Panc1 (cell line): ENCODE data around the gene ZNF804B. TPM values are rescaled to one million over a fixed set of nuclear protein-coding genes. Genes with fewer than 3 reads are reported as not detected.

Source experiments
- ATAC-seq: fragments of 200-7000 bp; cut with Tn5 transposase; 2 replicates; pipeline ENCODE4 v1.9.1; 2020; ENCODE audit warnings: mild to moderate bottlenecking, moderate library complexity
- BruUV-seq: library from RNA; stranded (reverse); fragments of 400-500 nt; replicated peaks from 2 replicates; lab custom pipeline; 2021; lab: Mats Ljungman, UMichigan
- CTCF ChIA-PET: fragments of 300-600 bp; sonication (Branson Sonifier 250); formaldehyde crosslinking; loops from one replicate; lab custom pipeline; 2022; ENCODE audit warnings: antibody characterized with exemption; lab: Charles Lee
- POLR2A ChIA-PET: fragments of 300-600 bp; sonication (Branson Sonifier 250); formaldehyde crosslinking; loops from one replicate; lab custom pipeline; 2022; ENCODE audit warnings: antibody characterized with exemption; lab: Charles Lee
- DNase-seq: peaks from one replicate; pipeline ENCODE4 v3.0.0-alpha.2; 2010; ENCODE audit warnings: low read depth, low spot score
- H3K27ac ChIP-seq: 2 replicates; pipeline ENCODE4 v1.5.1; 2011; ENCODE audit warnings: mild to moderate bottlenecking, low read length, inconsistent platforms
- H3K27me3 ChIP-seq: fragments of 200-500 bp; sonication (Bioruptor generic); 2 replicates; pipeline ENCODE4 v1.6.0; 2014; ENCODE audit warnings: low read length, inconsistent platforms; ENCODE audit not compliant: control insufficient read depth, insufficient read depth
- H3K36me3 ChIP-seq: fragments of 200-500 bp; sonication (Bioruptor generic); 2 replicates; pipeline ENCODE4 v1.5.1; 2014; ENCODE audit warnings: inconsistent platforms, mild to moderate bottlenecking, low read length, moderate library complexity; ENCODE audit not compliant: control insufficient read depth, insufficient read depth
- H3K4me1 ChIP-seq: 2 replicates; pipeline ENCODE4 v1.5.1; 2011; ENCODE audit warnings: inconsistent platforms, mild to moderate bottlenecking, low read length, moderate library complexity; ENCODE audit not compliant: control insufficient read depth, insufficient read depth
- H3K4me3 ChIP-seq, 2 experiments: 2 replicates each; pipeline ENCODE4 v1.5.1; 2011 to 2012; ENCODE audit warnings: low read depth in 2 of 2, low read length in 2 of 2, mild to moderate bottlenecking in 2 of 2, inconsistent platforms in 1 of 2, moderate library complexity in 1 of 2
- H3K9me3 ChIP-seq: fragments of 200-500 bp; sonication (Bioruptor generic); 2 replicates; pipeline ENCODE4 v1.5.1; 2014; ENCODE audit warnings: low read depth, mild to moderate bottlenecking, inconsistent platforms, low read length, moderate library complexity; ENCODE audit not compliant: control insufficient read depth, insufficient read depth
- POLR2AphosphoS5 ChIP-seq: IDR thresholded peaks from 2 replicates; pipeline ENCODE4 v1.6.1; 2012; ENCODE audit warnings: mild to moderate bottlenecking, low read depth, low read length, moderate library complexity
- SIN3A ChIP-seq: IDR thresholded peaks from 2 replicates; pipeline ENCODE4 v1.6.1; 2012; ENCODE audit warnings: low read depth, mild to moderate bottlenecking, low read length, moderate library complexity, borderline replicate concordance; ENCODE audit not compliant: insufficient read depth
- TCF7L2 ChIP-seq: IDR thresholded peaks from 2 replicates; pipeline ENCODE4 v1.6.1; 2011; ENCODE audit warnings: mild to moderate bottlenecking, low read depth, low read length, inconsistent platforms
- in situ Hi-C: cut with HindIII; loops from 2 replicates; pipeline ENCODE4 v1.10.0; 2016; ENCODE audit warnings: low sequenced_read_pairs, low pct_unique_long_range_greater_than_20kb
- intact Hi-C: fragments of 100-400 bp; cut with micrococcal nuclease; formaldehyde crosslinking; loops from one replicate; pipeline ENCODE4 v1.10.0; 2022; ENCODE audit not compliant: unreplicated experiment
- total RNA-seq: library from RNA; stranded (reverse); gene quantifications from one replicate; pipeline ENCODE4 v1.2.1, GENCODE V29; 2021; ENCODE audit not compliant: unreplicated experiment
- TF ChIP-seq, protein P1 (sequence below), 2 experiments: IDR thresholded peaks; 2 replicates each; pipeline ENCODE4 v1.6.1; 2011 to 2012; ENCODE audit warnings: low read depth in 2 of 2, control low read depth in 1 of 2, low read length in 1 of 2, mild to moderate bottlenecking in 1 of 2, moderate library complexity in 1 of 2; ENCODE audit not compliant: insufficient read depth in 1 of 2
- TF ChIP-seq, protein P2 (sequence below): fragments of 450-650 bp; IDR thresholded peaks from 2 replicates; pipeline ENCODE4 v1.5.1; 2017; ENCODE audit warnings: mild to moderate bottlenecking

ZNF804B gene
- total RNA-seq, 1 experiment from 2014 or later = not detected

DNA sequence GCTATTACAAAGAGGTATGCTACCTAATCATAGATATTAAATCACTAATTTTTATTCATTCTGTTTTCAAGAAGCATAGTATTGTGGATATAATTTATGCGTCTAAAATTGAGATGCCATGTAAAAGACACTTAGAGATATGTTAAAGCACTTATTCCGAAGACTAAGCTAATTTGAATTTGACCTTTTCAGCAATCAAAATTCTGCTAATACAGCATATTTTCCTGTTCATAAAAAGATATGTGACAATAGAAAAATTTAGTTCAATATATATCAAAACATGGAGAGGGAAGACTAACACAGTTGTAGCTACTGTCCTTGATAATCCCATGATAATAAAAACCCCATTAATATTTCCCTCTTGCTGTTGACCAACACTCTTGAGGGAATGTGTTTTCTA lies 422.6 kb downstream of the ZNF804B start:
- intact Hi-C loops (no loop called here), in situ Hi-C loops (no loop called here)
- Histone ChIP-seq H3K27ac (no peak overlapping the region), H3K27me3 (no peaks in the 10 kb centered on the region), H3K36me3 (no peaks in the 10 kb centered on the region), H3K9me3 (no peaks in the 10 kb centered on the region), H3K4me1 (no peaks in the 10 kb centered on the region), H3K4me3 (no peak overlapping the region)
- DNase-seq (no peak), ATAC-seq (no peak)
- TF ChIP-seq TCF7L2 = no peak
- no TSS peak for BruUV-seq
- ChIA-PET CTCF (no interaction called here), POLR2A (no interaction called here)

DNA sequence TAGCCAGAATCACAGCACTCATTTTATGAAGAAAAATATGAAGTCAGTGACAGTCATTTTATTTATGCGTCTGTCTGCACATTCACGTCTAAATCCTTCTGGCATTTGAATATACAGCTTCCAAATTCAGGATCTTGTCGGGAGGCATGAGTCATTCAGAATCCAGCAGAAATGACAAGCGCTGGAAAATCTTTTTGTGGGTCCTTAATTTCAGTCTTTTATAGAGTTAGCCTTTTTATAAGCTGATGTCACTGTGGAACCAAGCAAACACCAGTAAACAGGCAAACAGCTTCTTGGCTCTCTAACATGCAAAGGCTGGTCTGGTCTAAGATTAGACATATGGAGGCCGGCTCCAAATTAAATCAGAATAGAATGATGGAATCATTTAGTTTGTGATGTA lies 424.2 kb downstream of the ZNF804B start:
- in situ Hi-C loops = no loop called here
- Histone ChIP-seq H3K27ac (no peak overlapping the region), H3K4me1 (no peaks in the 10 kb centered on the region), H3K27me3 (no peaks in the 10 kb centered on the region), H3K4me3 (no peak overlapping the region), H3K36me3 (no peaks in the 10 kb centered on the region), H3K9me3 (no peaks in the 10 kb centered on the region)
- ATAC-seq = no peak
- intact Hi-C loops = no loop called here
- BruUV-seq = no TSS peak
- DNase-seq = no peak
- TF ChIP-seq, protein P1, sequence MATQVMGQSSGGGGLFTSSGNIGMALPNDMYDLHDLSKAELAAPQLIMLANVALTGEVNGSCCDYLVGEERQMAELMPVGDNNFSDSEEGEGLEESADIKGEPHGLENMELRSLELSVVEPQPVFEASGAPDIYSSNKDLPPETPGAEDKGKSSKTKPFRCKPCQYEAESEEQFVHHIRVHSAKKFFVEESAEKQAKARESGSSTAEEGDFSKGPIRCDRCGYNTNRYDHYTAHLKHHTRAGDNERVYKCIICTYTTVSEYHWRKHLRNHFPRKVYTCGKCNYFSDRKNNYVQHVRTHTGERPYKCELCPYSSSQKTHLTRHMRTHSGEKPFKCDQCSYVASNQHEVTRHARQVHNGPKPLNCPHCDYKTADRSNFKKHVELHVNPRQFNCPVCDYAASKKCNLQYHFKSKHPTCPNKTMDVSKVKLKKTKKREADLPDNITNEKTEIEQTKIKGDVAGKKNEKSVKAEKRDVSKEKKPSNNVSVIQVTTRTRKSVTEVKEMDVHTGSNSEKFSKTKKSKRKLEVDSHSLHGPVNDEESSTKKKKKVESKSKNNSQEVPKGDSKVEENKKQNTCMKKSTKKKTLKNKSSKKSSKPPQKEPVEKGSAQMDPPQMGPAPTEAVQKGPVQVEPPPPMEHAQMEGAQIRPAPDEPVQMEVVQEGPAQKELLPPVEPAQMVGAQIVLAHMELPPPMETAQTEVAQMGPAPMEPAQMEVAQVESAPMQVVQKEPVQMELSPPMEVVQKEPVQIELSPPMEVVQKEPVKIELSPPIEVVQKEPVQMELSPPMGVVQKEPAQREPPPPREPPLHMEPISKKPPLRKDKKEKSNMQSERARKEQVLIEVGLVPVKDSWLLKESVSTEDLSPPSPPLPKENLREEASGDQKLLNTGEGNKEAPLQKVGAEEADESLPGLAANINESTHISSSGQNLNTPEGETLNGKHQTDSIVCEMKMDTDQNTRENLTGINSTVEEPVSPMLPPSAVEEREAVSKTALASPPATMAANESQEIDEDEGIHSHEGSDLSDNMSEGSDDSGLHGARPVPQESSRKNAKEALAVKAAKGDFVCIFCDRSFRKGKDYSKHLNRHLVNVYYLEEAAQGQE (IDR thresholded peaks at IDR 0.05; ENCODE audit: insufficient read depth in 1 of 2, low read depth in 2 of 2, low read length in 1 of 2) = no peak
- no peak for TF ChIP-seq SIN3A
- CTCF ChIA-PET = no interaction called here
- POLR2A ChIA-PET = no interaction called here

DNA sequence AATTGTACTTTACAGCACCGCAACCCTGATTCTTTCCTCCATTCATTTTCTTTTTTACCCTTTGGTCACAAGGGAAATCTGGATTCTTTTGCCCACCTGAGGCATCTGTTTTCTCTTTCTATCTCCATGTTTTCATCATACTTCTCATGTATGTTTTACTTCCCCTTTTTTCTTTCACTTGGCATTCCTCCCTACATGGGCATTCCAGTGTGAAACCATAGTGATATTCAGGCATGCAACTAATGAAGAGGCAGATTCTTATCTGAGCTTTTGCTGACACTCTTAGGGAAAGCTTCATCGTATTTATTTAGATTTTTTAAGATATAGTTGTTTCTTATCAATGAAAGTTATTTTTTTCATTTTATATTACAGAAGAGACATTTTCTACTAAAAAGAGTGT lies 441.3 kb downstream of the ZNF804B start:
- ATAC-seq (no peak), DNase-seq (no peak)
- Histone ChIP-seq H3K27me3 (no peaks in the 10 kb centered on the region), H3K4me1 (no peaks in the 10 kb centered on the region), H3K9me3 (no peaks in the 10 kb centered on the region), H3K4me3 (no peak overlapping the region), H3K36me3 (no peaks in the 10 kb centered on the region), H3K27ac (no peak overlapping the region)
- TF ChIP-seq TCF7L2 (no peak), POLR2AphosphoS5 (no peak)
- TF ChIP-seq, protein P2, sequence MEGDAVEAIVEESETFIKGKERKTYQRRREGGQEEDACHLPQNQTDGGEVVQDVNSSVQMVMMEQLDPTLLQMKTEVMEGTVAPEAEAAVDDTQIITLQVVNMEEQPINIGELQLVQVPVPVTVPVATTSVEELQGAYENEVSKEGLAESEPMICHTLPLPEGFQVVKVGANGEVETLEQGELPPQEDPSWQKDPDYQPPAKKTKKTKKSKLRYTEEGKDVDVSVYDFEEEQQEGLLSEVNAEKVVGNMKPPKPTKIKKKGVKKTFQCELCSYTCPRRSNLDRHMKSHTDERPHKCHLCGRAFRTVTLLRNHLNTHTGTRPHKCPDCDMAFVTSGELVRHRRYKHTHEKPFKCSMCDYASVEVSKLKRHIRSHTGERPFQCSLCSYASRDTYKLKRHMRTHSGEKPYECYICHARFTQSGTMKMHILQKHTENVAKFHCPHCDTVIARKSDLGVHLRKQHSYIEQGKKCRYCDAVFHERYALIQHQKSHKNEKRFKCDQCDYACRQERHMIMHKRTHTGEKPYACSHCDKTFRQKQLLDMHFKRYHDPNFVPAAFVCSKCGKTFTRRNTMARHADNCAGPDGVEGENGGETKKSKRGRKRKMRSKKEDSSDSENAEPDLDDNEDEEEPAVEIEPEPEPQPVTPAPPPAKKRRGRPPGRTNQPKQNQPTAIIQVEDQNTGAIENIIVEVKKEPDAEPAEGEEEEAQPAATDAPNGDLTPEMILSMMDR = no peak
- in situ Hi-C loops (no loop called here), intact Hi-C loops (no loop called here)
- ChIA-PET CTCF (no interaction called here), POLR2A (no interaction called here)
- no TSS peak for BruUV-seq
